GM12878 (cell line): ENCODE measurements around the gene GNB5. TPM values are rescaled to one million over a fixed set of nuclear protein-coding genes. Genes with fewer than 3 reads are reported as not detected.
"Not testable (repeated sequence)": the region's sequence is repeated elsewhere in the genome, so short reads cannot be mapped to it uniquely, and the experiment has no call there.

Experiments
- ATAC-seq: fragments of 200-7000 bp; cut with Tn5 transposase; 3 replicates; pipeline ENCODE4 v1.9.1; 2020; ENCODE audit warnings: mild to moderate bottlenecking, moderate library complexity
- BruUV-seq: library from RNA; stranded (reverse); fragments of 400-500 nt; replicated peaks from 2 replicates; lab custom pipeline; 2021; lab: Mats Ljungman, UMichigan
- CTCF ChIA-PET: fragments of 300-600 bp; sonication (Branson Sonifier 250); formaldehyde crosslinking; extraction: SDS; loops from one replicate; lab custom pipeline; 2021; ENCODE audit warnings: inconsistent platforms; lab: Yijun Ruan, JAX
- POLR2A ChIA-PET: fragments of 350-600 bp; formaldehyde crosslinking; extraction: SDS; loops from one replicate; lab custom pipeline; 2021; ENCODE audit warnings: inconsistent platforms; lab: Charles Lee
- RAD21 ChIA-PET: fragments of 300-600 bp; sonication (Branson Sonifier 250); formaldehyde crosslinking; loops from one replicate; lab custom pipeline; 2023; ENCODE audit warnings: antibody characterized with exemption; ENCODE audit not compliant: unreplicated experiment; lab: Charles Lee
- SMC1A ChIA-PET: fragments of 300-600 bp; sonication (Branson Sonifier 250); formaldehyde crosslinking; loops from one replicate; lab custom pipeline; 2023; ENCODE audit not compliant: unreplicated experiment, uncharacterized antibody; lab: Charles Lee
- DNase-seq: peaks from one replicate; pipeline ENCODE4 v3.0.0-alpha.2; 2011; ENCODE audit warnings: low read depth, low spot score
- FAIRE-seq: peaks from 3 replicates; lab custom pipeline; 2011; peaks lifted over from hg19 to GRCh38; lab: Jason Lieb, UNC
- H2AFZ ChIP-seq: 2 replicates; pipeline ENCODE4 v1.6.0; 2011; ENCODE audit warnings: low read depth, low read length, control low read depth; ENCODE audit not compliant: control insufficient read depth
- H3K27ac ChIP-seq: 2 replicates; pipeline ENCODE4 v1.5.1; 2011; ENCODE audit warnings: control low read depth; ENCODE audit not compliant: control insufficient read depth, insufficient read depth
- H3K27me3 ChIP-seq, 2 experiments: replicated peaks in 1 of 2; 2 replicates each; pipeline versions ENCODE4 v1.6.0 to v1.6.1; 2011; ENCODE audit warnings: low read length in 1 of 2; ENCODE audit not compliant: control insufficient read depth in 2 of 2, insufficient read depth in 2 of 2
- H3K36me3 ChIP-seq, 2 experiments: 2 replicates each; pipeline ENCODE4 v1.5.1; 2011; ENCODE audit warnings: low read length in 1 of 2; ENCODE audit not compliant: control insufficient read depth in 2 of 2, insufficient read depth in 2 of 2
- H3K4me1 ChIP-seq: 2 replicates; pipeline ENCODE4 v1.6.1; 2011; ENCODE audit warnings: mild to moderate bottlenecking, low read length, moderate library complexity, mixed read lengths; ENCODE audit not compliant: control insufficient read depth, insufficient read depth
- H3K4me2 ChIP-seq: 2 replicates; pipeline ENCODE4 v1.6.0; 2011; ENCODE audit warnings: control low read depth; ENCODE audit not compliant: control insufficient read depth, insufficient read depth
- H3K4me3 ChIP-seq: fragments of 200-600 bp; sonication (generic); 2 replicates; pipeline ENCODE4 v1.5.1; 2016
- H3K79me2 ChIP-seq: 2 replicates; pipeline ENCODE4 v1.6.0; 2011; ENCODE audit warnings: low read length; ENCODE audit not compliant: control insufficient read depth, insufficient read depth
- H3K9ac ChIP-seq: 2 replicates; pipeline ENCODE4 v1.8.0; 2011; ENCODE audit warnings: low read length, control low read depth, mixed read lengths; ENCODE audit not compliant: control insufficient read depth, insufficient read depth
- H3K9me3 ChIP-seq: replicated peaks from 3 replicates; pipeline ENCODE4 v1.5.1; 2011; ENCODE audit warnings: mild to moderate bottlenecking, low read length; ENCODE audit not compliant: control insufficient read depth, insufficient read depth
- H4K20me1 ChIP-seq: 2 replicates; pipeline ENCODE4 v1.6.0; 2011; ENCODE audit not compliant: control insufficient read depth, insufficient read depth
- ELK1 ChIP-seq: IDR thresholded peaks from 2 replicates; pipeline ENCODE4 v1.6.1; 2012; ENCODE audit warnings: low read depth, low read length, improper control_type of control experiment
- KLF5 ChIP-seq: fragments of 450-650 bp; IDR thresholded peaks from 2 replicates; pipeline ENCODE4 v1.6.1; 2014; ENCODE audit warnings: mild to moderate bottlenecking; ENCODE audit not compliant: partially characterized antibody
- PKNOX1 ChIP-seq: fragments of 450-650 bp; IDR thresholded peaks from 2 replicates; pipeline ENCODE4 v1.6.1; 2016; ENCODE audit warnings: mild to moderate bottlenecking
- PML ChIP-seq: IDR thresholded peaks from 2 replicates; pipeline ENCODE4 v1.6.1; 2012; ENCODE audit warnings: low read length, inconsistent platforms
- POLR2AphosphoS2 ChIP-seq: IDR thresholded peaks from 2 replicates; pipeline ENCODE4 v1.6.1; 2011; ENCODE audit warnings: low read depth, mild to moderate bottlenecking, low read length, improper control_type of control experiment, moderate library complexity
- ZBTB4 ChIP-seq: fragments of 450-650 bp; formaldehyde crosslinking; IDR thresholded peaks from 2 replicates; pipeline ENCODE4 v1.4.0; 2022; ENCODE audit warnings: mild to moderate bottlenecking, moderate library complexity
- ZNF274 ChIP-seq: IDR thresholded peaks from one replicate; pipeline ENCODE4 v1.8.0; 2011; ENCODE audit not compliant: insufficient read length, insufficient read depth
- WGBS: methylation state at CpG from one replicate; pipeline ENCODE4 v1.1.6; 2016; ENCODE audit warnings: low lambda C conversion rate; ENCODE audit not compliant: insufficient replicate concordance, insufficient coverage; ENCODE audit errors: missing lambda C conversion rate; 5-methylcytosine and 5-hydroxymethylcytosine counted together
- in situ Hi-C: fragments of 300-500 bp; cut with MboI; formaldehyde crosslinking; loops from 9 replicates; pipeline ENCODE4 v1.14.3; 2018; ENCODE audit warnings: mixed read lengths
- intact Hi-C: fragments of 100-400 bp; cut with micrococcal nuclease; formaldehyde crosslinking; loops from one replicate; pipeline ENCODE4 v1.14.2; 2022; ENCODE audit not compliant: unreplicated experiment
- polyA plus RNA-seq, 11 experiments: library from polyadenylated mRNA; depleted of rRNA in 4 of 11; unstranded in 6 of 11; stranded (reverse) in 5 of 11; fragments of >200 nt; fragmentation: Nextera tagmentation in 4 of 11; fragmentation: Illumina TruSeq in 1 of 11; extraction: Ambion mirVana in 4 of 11; extraction: Trizol in 1 of 11; gene quantifications; 1 replicate in 1 of 11; 2 replicates in 10 of 11; pipeline versions ENCODE4 v1.2.1 to v1.2.3, GENCODE V29; 2011 to 2016; ENCODE audit warnings: inconsistent platforms in 2 of 11, missing spikeins in 2 of 11, low read depth in 1 of 11
- total RNA-seq, 4 experiments: library from RNA; depleted of rRNA in 3 of 4; stranded (reverse); fragments of >200 nt in 3 of 4; fragmentation: Illumina TruSeq in 1 of 4; extraction: Trizol in 1 of 4; gene quantifications; 2 replicates each; pipeline versions ENCODE4 v1.2.1 to v1.2.3, GENCODE V29; 2013 to 2021

Gene GNB5
- total and polyA plus RNA-seq, 10 of the 15 experiments (the other 5 are each of a cell fraction or from before 2014, with no cell fraction given) = 2.4 to 25.9 (median 15.2) TPM

- no peak for TF ChIP-seq PKNOX1
- TF ChIP-seq ZBTB4 = no peak
- TF ChIP-seq POLR2AphosphoS2 = no peak
- TF ChIP-seq ELK1 = no peak
- TF ChIP-seq ZNF274 = no peak
- no peak for TF ChIP-seq PML
- no peak for TF ChIP-seq KLF5
Measured at GRCh38 chr15:52240166-52240565, 49.0 kb upstream of the GNB5 start (continued).

- H3K27ac ChIP-seq, H3K4me2 ChIP-seq, FAIRE-seq, H3K36me3 ChIP-seq, H3K79me2 ChIP-seq, DNase-seq, in situ Hi-C loops, H3K9me3 ChIP-seq, H3K4me3 ChIP-seq, RAD21 ChIA-PET, ATAC-seq, intact Hi-C loops, H4K20me1 ChIP-seq, H2AFZ ChIP-seq, H3K9ac ChIP-seq, H3K27me3 ChIP-seq, BruUV-seq: not testable (repeated sequence)
- SMC1A ChIA-PET = interaction anchor here (1.1 to 1.8 kb wide), 4 partner anchors 9 to 55 kb away, joined by 3 to 6 read pairs (median 4); no protein-coding TSS in a partner anchor
- H3K4me1 ChIP-seq = peaks cover 19% of the 10 kb centered on the region
- WGBS = 86% methylated on average over 13 of the region's 13 CpGs
- POLR2A ChIA-PET = interaction anchor here (0.6 kb wide), 1 partner anchor 11 kb away, joined by 3 read pairs; no protein-coding TSS in a partner anchor
- CTCF ChIA-PET = interaction anchor here (1.5 to 2.5 kb wide), 3 partner anchors 18 to 23 kb away, joined by 3 to 8 read pairs (median 6); no protein-coding TSS in a partner anchor
Measured at GRCh38 chr15:52238989-52239525, 47.9 kb upstream of the GNB5 start.
